ENCODE data around the gene SIPA1. TPM values are rescaled to one million over a fixed set of nuclear protein-coding genes. Genes with fewer than 3 reads are reported as not detected.

SIPA1 gene
- total RNA-seq, 3 donors from 2014 or later: 23.2 to 52.5 (median 28.1) TPM

GRCh38 chr11:65661599-65662246 lies 23.8 kb downstream of the SIPA1 start:
- intact Hi-C loops (cut with DNase I, micrococcal nuclease): no loop called here
- no peak for ATAC-seq
- Histone ChIP-seq H3K9me3 (no peaks in the 10 kb centered on the region), H3K4me3 (peak overlapping the region; percentile 86), H3K4me1 (ENCODE audit: low read depth) (peaks cover 15% of the 10 kb centered on the region), H3K36me3 (ENCODE audit: low read depth) (peaks cover 9% of the 10 kb centered on the region)
- no peak for TF ChIP-seq CTCF (IDR thresholded peaks at IDR 0.05)
- DNase-seq: peak in 2 of 3 donors; percentile 48 to 64

GRCh38 chr11:65662247-65662798 lies 24.4 kb downstream of the SIPA1 start:
- TF ChIP-seq CTCF (IDR thresholded peaks at IDR 0.05): no peak
- no peaks in the 10 kb centered on the region for H3K9me3 ChIP-seq
- peak overlapping the region; percentile 86 for H3K4me3 ChIP-seq
- peaks cover 9% of the 10 kb centered on the region for H3K36me3 ChIP-seq (ENCODE audit: low read depth)
- ATAC-seq: peak; percentile 35
- peaks cover 15% of the 10 kb centered on the region for H3K4me1 ChIP-seq (ENCODE audit: low read depth)
- no peak for DNase-seq
- intact Hi-C loops (cut with DNase I, micrococcal nuclease): no loop called here

- ATAC-seq: peak; percentile 95
- Histone ChIP-seq H3K4me3 (peak within 1 kb of the TSS; percentile 86), H3K9me3 (no peaks in the 10 kb centered on the region), H3K4me1 (ENCODE audit: low read depth) (peaks cover 15% of the 10 kb centered on the region), H3K36me3 (ENCODE audit: low read depth) (peaks cover 9% of the 10 kb centered on the region)
- no peak for TF ChIP-seq CTCF (IDR thresholded peaks at IDR 0.05)
- intact Hi-C loops (cut with DNase I, micrococcal nuclease): no loop called here
- peak; percentile 94 to 95 (median 94) for DNase-seq
Observed at GRCh38 chr11:65662799-65663638, 25.1 kb downstream of the SIPA1 start, which contains the start of gene RELA. RELA (minus strand) TSS chr11:65662916; CDS start chr11:65662832, 84 bp downstream.

- peaks cover 15% of the 10 kb centered on the region for H3K4me1 ChIP-seq (ENCODE audit: low read depth)
- H3K36me3 ChIP-seq (ENCODE audit: low read depth): peaks cover 5% of the 10 kb centered on the region
- peak; percentile 68 to 79 (median 70) for DNase-seq
- H3K4me3 ChIP-seq: peak overlapping the region; percentile 86
- peak; percentile 27 for ATAC-seq
- intact Hi-C loops (cut with DNase I, micrococcal nuclease): no loop called here
- H3K9me3 ChIP-seq: no peaks in the 10 kb centered on the region
- no peak for TF ChIP-seq CTCF (IDR thresholded peaks at IDR 0.05)
Observed at GRCh38 chr11:65663639-65664200, 25.8 kb downstream of the SIPA1 start.

- H3K36me3 ChIP-seq (ENCODE audit: low read depth): no peaks in the 10 kb centered on the region
- no peak for DNase-seq
- TF ChIP-seq CTCF (IDR thresholded peaks at IDR 0.05): no peak
- intact Hi-C loops (cut with DNase I, micrococcal nuclease): no loop called here
- no peaks in the 10 kb centered on the region for H3K9me3 ChIP-seq
- H3K4me3 ChIP-seq: no peak overlapping the region
- H3K4me1 ChIP-seq (ENCODE audit: low read depth): no peaks in the 10 kb centered on the region
- no peak for ATAC-seq
Observed at GRCh38 chr11:65672180-65672860, 34.4 kb downstream of the SIPA1 start.
